HG03558 (cell line): ENCODE data around the gene SFPQ.
A peak's percentile ranks its signal among the peaks of the same experiment; 100 is the strongest.
"Not testable (repeated sequence)": the region's sequence is repeated elsewhere in the genome, so short reads cannot be mapped to it uniquely, and the experiment has no call there.

ENCODE experiments used
- ATAC-seq: cut with Tn5 transposase; IDR thresholded peaks from one replicate; pipeline ENCODE4 v1.9.1; 2021; ENCODE audit warnings: moderate number of reproducible peaks; ENCODE audit not compliant: unreplicated experiment; ENCODE audit errors: extremely low read depth

The SFPQ gene, protein sequence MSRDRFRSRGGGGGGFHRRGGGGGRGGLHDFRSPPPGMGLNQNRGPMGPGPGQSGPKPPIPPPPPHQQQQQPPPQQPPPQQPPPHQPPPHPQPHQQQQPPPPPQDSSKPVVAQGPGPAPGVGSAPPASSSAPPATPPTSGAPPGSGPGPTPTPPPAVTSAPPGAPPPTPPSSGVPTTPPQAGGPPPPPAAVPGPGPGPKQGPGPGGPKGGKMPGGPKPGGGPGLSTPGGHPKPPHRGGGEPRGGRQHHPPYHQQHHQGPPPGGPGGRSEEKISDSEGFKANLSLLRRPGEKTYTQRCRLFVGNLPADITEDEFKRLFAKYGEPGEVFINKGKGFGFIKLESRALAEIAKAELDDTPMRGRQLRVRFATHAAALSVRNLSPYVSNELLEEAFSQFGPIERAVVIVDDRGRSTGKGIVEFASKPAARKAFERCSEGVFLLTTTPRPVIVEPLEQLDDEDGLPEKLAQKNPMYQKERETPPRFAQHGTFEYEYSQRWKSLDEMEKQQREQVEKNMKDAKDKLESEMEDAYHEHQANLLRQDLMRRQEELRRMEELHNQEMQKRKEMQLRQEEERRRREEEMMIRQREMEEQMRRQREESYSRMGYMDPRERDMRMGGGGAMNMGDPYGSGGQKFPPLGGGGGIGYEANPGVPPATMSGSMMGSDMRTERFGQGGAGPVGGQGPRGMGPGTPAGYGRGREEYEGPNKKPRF

DNA sequence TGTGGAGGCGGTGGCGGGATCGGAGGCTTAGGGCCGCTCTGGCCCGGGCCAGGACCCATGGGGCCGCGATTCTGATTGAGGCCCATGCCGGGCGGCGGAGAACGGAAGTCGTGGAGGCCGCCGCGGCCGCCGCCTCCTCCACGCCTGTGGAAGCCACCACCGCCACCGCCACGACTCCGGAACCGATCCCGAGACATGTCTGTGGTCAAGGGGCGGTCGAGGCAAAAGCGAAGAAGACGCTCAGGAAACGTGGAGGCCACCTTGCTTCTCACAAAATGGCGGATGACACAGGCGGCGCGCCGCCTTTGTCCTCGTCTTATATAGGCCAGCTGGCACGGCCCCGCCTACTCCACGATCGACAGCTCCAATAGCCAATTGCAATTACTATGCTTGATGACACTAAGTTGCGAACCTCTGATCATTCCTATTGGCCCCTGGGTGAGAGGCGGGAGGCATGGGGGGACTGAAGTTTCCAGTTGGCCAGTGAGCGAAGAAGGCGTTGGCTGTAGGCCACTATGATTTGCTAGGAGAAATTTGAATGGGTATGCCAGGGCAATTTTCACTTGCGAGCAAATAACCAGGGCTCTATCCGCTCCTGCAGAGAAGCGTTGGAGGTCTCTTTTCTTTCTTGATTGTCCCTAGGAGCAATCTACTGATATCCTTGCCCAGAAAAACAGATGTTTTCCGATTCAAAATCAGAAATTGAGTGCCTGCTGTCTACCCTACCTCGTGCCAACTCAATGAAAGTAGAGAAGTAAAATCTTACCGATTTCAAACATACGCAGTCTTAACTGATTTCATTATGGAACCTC is at the start of gene SFPQ:
Gene SFPQ, minus strand, starts transcription at position 293 of the 812 bp plus-strand sequence. Its CDS starts 96 bp downstream, at position 197.
- ATAC-seq: peak; percentile 77

DNA sequence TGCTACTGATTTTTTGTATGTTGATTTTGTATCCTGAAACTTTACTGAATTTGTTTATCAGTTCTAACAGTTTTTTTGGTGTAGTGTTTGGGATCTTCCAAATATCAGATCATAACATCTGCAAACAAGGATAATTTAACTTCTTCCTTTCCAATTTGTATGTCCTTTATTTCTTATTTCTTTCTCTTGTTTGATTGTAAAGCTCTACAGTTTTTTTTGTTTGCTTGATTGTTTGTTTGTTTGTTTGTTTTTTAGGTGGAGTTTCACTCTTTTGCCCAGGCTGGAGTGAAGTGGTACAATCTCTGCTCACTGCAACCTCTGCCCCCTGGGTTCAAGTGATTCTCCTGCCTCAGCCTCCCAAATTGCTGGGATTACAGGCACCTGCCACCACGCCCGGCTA is 43.8 kb upstream of the SFPQ start:
- not testable (repeated sequence) for ATAC-seq

DNA sequence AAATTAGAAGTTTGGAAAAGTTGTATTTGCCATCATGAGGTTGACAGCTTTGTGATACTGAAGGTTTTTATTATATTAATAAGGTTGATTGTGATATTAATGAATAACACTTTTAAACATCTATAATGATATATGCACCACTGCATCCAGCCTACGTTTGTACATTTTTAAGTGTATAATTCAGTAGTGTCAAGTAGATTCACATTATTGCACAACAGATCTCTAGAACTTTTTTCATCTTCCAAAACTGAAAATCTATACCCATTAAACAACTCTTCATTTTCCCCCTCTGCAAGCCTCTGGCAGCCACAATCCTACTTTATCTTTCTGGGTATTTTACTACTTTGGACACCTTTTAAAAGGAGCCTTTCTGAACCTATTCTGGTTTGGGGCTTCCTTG is 38.3 kb upstream of the SFPQ start:
- no peak for ATAC-seq

DNA sequence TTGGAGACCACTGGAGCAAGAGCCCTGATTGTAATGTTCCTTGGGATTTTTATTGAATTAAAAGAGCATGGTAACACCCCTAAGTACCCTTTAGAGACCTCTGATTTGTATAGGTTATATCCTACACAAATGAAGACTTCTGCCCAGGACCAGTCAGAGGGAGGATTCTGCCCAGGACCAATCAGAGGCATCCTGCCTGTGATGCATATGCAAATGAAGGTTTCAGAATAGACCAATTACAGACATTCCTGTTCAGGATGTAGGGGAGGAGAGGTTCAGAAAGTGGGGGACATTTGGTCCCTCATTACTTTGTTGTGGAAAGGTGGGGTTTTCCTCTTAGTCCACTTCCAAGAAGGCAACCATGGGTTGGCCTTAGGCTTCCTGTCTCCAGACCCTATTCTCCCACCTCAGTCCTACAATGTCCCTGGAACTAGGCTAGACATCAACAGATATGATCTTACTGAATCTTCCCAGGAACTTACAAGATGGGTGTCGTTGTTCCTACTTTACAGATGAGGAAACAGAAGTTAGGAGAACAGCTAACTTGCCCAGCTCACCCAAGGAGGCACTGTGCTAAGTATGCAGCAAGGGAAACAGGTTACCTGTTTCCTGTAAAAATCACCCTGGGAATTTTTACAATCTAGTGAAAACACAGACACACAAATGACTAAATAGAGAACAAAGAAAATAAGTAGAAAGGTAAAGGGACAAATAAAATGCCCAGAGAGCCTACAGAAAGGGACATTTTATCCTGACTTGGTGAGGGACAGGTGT is 36.8 kb upstream of the SFPQ start:
- ATAC-seq: no peak

DNA sequence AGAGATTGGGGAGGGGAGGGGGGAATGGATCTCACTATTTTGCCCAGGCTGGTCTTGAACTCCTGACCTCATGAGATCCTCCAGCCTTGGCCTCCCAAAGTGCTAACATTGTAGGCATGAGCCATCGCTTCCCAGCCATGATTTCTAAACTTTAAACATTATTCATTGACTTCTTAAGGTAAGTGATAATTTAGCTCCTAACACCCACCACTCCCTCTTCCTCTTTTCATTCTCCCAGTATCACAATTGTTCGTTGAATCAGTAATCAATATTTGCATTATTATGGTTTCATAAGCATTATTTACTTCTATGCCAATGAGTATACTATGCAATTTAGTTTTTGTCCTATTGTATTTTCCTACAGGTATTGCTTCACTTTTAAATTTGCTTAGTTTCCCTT is 33.6 kb upstream of the SFPQ start:
- ATAC-seq: no peak

DNA sequence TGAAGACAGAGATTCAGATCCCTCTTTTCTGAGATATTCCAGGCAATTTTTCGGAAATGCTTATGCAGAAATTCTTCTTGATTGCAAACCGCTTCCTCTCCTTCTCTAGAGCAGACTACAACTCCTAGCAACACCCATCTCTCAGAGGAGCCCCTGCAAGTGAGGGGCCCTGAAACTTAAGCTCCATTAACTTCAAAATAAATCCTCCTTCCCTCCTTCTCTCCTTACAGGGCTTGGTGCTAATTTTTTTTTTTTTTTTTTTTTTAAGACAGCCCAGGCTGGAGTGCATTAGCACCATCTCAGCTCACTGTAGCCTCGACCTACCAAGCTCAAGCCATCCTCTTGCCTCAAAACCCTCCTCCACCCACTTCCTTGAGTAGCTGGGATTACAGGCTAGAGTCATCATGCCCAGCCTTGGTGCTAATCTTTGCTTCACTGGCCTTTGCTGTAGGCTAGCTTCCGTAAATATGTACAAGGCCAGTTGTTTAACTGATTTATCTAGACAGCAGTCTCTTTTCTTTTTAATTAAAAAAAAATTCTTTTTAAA is 30.2 kb upstream of the SFPQ start:
- no peak for ATAC-seq

DNA sequence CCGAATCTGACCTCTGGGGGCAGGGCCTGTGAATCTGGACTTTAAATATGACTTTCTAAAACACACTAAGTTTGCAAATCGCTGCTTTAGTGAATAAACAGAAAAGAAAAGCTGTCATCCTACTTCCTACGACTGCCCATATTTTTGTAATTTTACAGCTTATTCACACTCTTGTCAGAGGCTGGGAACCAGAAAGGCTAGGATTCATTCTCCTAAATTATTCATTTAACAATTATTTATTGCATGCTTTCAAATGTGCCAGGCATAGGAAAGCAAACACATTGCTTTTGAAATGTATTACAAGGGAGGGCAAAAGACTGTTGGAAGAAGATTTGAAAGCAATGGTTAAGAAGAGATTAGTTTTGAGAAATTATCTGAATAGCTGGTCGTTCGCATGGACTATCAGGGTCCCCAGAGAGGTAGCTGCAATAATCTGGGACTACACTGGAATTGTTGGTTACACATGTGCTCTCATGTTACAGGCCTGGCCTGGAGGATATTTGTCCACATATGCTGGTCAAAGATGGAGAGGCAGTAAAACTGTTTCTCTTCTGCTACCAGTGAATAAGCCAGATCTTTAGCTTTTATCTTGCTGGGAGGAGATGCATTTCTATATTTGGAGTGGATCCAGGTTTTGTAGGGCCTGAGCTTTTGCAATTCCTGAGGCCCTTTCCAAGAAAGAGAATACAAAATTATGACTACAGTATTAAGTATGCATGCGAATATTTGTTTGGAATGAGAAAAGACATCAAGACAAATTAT is 29.6 kb upstream of the SFPQ start:
- no peak for ATAC-seq

DNA sequence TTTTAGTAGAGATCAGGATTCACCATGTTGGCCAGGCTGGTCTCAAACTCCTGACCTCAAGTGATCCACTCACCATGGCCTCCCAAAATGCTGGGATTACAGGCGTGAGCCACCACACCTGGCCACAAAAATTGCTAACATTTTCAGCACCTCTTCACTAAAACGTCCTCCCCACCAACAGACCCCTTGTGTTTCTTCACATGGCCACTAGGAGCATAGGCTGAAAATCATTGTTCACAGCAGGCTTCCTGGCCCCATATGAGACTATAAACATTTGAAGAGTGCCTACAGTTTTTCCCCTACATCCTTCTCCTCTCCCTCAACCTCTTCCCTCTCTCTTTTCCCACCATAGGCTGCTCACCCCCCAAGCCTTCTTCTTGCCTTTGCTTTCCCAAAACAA is 28.0 kb upstream of the SFPQ start:
- no peak for ATAC-seq

DNA sequence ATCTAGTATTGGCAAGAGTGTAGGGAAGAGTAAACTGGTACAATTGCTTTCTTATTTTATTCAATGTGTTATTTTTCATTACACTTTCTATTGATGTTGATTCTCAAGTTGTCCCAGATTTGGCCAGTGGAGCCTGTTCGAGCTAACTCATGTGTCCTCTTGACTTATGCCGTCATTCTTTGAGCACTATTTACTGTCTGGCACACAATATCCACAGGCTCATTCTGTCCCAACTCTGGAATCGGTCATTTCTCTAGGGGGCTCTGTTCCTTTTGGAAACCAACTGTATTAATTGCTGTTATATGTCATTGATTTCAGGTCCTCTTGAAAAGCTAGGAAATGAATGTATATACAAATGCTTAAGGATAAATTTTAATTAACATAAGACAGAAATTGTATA is 22.4 kb upstream of the SFPQ start:
- ATAC-seq: no peak

DNA sequence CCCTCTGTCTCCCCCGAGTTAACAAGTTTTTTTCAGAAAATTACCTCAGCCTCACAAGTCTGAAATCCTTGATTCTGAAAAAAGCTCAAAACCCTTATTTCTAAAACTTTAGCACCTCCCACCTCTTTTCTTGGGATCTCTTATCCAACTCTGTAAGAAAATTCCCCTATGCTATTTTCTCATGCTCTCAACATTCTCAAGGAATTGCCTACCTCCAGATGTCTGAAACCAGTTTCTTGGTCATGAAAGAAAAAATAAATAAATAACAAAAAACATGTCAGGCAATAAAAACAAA is 18.1 kb upstream of the SFPQ start:
- no peak for ATAC-seq

DNA sequence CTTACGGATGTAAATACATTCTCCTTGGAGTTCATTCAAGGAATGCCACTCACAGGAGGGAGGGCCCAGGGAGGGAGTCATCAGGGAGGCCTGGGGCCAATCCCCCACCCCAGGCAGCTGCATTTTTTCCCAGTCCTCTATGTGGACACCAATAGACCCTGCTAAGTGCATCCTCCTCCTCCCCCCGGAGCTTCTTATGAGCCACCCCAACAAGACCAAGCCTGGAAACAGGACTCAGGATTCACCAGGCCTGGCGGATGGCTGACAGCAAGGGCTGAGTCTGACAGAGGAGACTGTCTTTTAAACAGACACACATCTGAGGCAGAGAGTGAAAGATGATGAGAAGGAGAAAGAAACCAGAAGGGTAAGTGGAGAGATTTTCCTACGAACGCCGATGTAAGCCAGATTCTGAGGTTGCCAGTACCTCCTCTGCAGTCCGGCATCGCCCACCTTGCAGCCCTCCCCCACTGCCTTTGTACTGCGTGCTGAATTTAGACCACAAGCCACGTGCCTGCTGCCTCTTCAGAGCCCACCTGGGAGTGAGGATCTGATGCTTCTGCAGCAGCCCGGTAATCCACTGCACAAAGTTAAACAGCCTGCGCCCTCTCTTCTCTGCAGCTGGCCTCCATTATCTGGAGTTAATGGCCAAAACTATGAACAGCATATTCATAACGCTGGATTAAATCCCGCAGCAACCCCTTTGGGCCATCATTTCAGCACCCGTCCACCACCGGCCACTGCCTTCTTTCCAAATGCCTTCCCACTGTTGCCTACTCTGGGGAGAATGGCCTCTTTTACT is 17.6 kb upstream of the SFPQ start:
- ATAC-seq: no peak

DNA sequence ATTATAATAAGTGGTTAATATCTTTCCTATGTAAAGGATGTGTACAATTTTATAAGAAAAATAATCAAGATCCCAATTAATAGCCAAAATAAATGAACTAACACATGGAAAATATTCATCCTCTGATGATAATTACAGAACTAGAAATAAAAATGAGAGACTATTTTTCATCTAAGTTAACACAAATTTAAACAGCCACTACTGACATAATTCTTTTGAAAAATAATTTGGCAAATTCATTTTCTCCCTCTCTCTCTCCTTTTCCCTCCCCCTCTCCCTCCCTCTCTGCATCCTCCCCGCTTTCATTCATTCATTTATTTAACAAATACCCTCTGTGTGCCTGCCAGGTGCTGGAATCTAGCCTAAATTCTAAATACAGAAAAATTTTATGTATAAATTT is 10.3 kb upstream of the SFPQ start:
- ATAC-seq: no peak

DNA sequence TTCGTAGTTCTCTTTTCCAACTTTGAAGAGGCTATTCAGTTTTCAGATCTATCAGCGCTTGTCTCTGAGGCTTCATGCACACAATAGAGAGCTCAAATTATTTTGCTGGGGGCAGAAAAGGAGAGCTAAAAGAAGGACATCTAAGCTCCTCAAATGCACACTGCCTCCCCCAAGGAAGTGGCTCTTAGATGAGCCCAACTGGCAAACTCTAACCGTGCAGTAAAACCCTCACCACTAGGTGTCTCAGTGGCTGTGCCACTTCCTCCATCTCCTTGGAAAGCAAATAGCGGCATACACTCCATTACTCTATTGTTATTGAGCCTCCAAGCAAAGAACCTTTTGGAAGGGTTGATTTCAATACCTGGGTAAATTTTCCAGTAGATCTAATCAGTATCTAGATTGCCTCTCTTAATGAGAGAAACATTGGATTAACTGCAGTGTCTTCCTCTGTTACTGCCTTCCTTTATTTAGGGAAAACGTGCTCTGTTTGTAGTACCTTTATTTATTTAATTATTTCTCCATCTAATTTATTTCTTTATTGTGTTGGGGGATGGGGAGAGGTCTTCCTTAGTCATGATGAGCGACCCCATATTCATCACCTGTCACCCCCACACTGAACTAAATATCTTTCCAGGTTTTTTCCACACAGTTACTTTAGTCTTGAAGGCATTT is 9.2 kb upstream of the SFPQ start:
- no peak for ATAC-seq

DNA sequence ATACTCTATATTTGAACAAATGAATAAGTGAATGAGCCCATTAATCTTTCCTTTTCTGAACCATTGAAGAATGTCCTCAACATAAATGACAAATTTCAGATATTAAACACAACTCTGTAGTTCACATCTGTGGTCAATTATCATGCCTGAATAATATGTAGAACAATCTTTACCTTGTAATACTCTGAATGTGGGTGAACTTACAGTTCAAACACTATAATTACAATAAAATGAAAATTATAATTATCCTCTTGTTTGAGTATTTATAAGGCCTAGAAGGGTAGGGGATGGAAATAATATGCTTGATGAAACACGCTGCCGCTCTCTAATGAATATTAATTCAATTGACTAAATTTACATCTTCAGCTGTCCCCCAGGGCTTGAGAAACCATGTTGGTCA is 8.7 kb upstream of the SFPQ start:
- no peak for ATAC-seq

DNA sequence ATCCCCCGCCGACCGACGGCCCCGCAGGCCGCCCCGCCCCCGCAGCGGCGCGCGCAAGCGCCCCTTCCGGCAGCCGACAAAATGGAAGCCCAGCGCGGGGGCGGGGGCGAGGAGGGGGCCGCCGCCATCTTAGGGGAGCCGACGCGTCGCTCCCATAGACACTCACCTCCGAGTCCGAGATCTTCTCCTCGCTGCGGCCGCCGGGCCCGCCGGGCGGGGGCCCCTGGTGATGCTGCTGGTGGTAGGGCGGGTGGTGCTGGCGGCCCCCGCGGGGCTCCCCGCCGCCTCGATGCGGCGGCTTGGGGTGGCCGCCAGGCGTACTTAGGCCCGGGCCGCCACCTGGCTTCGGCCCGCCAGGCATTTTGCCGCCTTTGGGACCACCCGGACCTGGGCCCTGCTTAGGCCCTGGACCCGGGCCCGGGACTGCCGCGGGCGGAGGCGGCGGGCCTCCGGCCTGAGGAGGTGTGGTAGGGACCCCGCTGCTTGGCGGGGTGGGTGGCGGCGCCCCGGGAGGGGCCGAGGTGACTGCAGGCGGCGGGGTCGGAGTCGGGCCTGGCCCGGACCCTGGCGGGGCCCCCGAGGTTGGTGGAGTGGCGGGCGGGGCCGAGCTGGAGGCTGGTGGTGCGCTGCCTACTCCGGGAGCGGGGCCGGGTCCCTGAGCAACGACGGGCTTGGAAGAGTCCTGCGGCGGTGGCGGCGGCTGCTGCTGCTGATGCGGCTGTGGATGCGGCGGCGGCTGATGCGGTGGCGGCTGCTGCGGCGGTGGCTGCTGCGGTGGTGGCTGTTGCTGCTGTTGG is 691 bp downstream of the SFPQ start:
- ATAC-seq: no peak

DNA sequence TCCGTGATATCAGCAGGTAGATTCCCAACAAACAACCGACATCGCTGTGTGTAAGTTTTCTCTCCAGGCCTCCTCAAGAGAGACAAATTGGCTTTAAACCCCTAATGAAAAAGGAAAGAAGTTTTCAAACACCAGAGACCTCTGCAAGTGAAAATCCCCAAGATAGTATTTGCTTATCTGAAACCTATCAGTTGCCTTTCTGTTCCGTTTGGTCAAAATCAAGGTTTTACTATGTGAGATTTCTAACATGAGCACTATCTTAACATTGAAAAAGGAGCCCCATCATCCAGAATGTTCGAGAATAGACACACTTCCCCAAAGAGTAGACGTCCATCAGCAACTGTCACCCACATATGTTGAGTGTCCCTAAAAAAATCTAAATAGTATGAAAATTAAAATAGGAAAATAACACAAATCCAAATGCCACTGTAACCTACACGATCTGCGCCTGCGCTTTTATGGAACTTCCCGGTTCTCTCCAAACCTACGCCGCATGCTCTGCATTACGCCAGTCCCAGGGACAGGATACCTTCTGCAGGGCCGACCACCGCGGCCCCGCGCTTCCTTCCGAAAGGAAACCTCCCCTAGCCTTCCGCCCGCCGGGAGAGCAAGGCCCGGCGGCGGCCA is 1.4 kb downstream of the SFPQ start:
- ATAC-seq: no peak

DNA sequence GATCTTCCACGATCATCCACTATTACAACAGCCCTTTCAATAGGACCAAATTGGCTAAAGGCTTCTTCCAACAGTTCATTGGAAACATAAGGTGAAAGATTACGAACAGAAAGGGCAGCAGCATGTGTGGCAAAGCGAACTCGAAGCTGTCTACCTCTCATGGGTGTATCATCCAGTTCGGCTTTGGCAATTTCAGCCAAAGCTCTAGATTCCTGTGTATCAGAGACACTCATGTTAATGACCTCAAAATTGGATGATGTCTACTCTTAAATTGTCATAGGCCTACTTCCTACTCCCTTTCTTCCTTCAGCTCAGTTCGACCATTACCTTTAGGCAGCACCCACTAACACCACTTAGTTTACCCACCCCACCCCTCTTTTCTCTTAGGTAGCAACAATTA is 2.2 kb downstream of the SFPQ start:
- no peak for ATAC-seq
